Medulla oblongata (tissue), 1 donor: ENCODE data around the gene BCAR3.

Source experiments
- DNase-seq: peaks from one replicate; pipeline ENCODE4 v3.0.0-alpha.2; 2015; ENCODE audit errors: extremely low spot score

The BCAR3 gene

DNA sequence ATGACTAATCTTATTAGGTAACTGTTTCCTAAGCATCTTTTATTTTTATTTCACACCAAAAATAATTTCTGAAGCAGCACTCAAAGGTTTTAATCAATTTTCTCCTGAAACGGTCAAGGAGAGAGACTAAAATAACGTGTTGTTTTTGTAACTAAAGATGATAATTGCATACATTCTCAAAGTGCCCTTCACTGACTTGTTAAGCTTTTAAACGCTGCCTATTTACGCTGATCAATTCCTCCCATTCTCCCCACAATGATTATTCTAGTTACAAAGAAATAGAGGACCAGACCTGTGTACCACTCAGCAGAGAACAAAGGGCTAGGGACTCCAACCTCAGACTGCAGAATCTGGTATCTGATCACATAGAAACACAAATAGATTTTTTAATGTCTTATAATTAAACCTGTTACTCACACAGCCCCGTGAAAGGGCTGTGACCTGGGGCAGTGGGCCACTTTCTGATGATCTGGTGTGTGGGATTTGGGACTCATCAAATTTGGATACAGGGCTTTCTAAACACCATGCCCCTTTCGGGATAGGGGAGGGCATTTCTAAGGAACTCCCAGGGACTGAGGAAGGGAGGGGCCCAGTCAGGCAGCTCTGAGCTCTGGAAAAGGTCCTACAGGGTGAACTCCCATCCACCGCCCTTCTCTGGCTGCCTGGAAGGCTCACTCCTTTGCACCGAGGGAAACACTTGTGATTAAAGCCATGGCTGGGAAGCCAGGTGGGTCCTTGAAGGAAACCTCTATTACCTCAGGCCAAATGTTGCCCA, 65.2 kb downstream of the BCAR3 start:
- peak; percentile 48 for DNase-seq

DNA sequence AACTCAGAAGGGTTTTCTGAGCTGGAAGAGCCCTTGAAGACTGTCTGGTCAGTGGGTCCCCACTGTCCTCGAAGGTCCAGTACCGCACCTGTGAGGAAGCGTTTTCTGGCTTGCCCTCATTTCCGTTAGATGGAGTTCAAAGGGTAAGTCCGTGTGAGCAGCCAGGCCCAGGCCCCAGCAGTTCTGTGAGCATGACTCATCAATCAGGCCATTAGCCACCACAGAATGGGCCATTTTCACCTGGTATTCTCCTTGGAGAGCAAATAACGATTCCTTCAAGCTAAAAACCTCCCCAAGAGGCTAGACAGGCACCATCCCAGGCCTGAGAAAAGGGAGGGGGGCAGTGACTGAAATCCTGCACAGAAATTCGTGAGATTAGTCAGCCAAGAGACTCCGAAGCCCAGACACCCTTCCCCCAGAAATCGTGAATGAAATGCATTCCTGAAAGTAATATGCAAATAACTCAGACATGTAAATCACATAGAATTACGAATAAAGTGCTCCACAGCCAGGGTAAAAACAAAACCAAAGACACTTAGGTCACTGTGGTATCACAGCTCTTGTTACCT, 66.0 kb downstream of the BCAR3 start:
- no peak for DNase-seq

DNA sequence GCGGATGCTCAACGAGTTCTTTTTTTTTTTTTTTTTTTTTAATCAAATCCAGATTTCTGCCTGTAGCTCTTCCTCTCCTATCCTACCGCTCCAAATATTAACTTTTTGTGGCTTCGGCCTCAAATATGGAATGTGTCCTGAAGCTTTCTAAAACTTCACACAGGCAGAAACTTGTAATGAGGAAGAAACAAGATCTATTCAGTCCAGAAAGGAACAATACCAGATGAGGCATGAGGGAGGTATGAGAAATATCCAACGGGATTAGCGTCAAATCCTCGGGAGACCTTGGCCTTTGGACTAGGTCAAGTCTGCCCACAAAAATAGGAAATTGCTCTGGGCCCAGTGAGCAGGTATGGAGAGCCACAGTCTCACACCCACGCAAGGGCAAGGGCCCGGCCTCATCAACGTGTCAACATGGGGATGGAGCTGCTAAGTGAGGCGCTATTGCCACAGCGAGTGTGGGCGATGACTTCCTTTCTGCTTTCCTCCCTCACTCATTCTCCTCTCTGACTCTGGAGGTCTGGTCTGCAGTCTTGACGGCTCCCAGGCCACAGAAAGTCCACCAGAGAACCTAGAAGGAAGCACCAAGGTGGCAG, 66.6 kb downstream of the BCAR3 start:
- DNase-seq, result no peak

DNA sequence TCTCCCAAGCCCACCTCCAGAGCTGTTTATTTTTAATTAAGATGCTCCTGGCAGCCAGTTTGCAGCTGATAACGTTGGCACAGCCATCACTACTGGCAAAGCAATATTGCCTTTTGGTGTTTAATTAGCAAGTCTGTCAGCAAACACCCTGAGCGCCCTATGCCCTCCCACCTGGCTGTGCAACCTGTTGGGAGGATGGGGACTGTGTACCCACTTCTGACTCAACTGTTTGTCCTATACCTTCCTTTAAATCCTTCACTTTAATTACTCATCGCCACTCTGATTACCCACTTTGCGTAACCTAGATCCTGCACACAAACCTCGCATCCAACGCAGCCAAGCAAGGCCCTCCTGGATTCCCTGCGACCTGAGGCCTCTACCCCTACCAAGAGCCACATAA, 67.1 kb downstream of the BCAR3 start:
- DNase-seq, result no peak

DNA sequence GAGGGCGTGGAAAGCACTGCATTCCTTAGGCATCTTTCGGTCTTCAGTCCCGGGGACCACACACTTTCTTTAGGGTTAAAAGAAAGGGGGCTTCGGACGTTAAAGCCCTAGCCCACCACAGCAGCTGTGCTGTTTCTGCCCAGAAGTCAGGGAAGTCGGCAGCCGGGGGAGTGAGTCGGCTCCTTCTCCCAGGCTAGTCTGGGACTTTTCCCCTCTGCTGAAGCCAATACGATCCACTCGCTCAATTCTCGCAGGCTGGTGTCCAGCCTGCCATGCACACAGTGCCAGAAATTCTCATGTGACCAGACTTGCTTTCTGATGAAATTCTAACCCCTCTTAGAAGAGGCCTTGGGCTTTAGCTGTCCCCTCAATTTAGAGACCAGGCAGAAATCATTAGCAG, 67.7 kb downstream of the BCAR3 start:
- peak; percentile 74 for DNase-seq

DNA sequence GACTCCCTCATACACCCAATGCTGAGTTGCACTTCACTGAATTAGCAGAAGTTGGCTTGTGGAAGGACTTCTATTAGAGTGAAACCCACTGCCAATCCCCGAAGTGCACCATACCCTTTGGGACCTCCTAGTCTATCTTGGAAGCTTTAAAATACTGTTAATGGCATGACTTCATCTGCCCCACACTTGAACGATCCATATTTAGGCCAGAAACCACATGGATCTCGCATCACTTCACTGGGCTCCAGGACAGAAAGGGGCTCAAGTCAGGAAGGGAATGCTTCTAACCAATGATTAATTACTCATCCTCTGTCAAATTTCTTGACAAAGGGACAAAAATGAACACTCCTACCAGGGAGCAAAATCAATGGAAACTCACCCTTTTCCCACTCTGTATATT, 69.1 kb downstream of the BCAR3 start:
- DNase-seq, result no peak

DNA sequence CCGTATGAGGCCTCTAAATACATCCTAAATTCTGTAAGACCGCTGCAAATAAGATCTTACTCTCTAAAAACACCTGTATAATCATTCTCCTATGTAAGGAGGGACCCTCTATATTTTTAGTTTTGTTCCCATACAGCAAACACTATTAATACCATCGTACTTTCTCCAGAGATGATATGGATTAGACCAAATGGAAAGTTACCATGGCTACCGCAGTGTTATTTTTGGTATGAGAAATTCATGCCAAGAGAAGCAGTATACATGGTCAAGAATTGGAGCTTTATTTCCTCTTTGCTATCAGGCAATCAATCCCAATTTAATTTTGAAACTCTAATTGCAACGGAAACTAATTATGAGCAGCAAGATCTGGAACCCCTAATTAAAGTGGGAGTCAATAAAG, 70.0 kb downstream of the BCAR3 start:
- no peak for DNase-seq

DNA sequence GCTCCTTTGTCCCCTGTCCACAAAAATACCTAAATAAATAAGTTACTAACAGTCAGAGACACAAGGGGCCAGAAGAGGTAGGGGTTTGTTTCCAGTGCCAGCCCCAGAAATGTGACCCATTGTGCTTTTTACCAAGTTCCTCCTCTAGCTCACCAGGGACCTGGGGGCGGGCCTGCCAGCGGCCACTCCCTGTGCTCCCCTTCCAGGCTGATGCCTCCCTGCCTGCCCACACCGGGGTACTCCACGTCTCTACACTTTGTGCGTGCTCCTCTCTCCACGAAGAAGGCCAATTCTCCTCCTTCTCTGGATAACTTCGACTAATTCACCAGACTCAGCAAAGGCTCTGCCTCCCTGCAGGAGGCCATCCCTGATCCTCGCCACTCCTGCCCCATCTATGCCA, 72.1 kb downstream of the BCAR3 start:
- DNase-seq, result no peak

DNA sequence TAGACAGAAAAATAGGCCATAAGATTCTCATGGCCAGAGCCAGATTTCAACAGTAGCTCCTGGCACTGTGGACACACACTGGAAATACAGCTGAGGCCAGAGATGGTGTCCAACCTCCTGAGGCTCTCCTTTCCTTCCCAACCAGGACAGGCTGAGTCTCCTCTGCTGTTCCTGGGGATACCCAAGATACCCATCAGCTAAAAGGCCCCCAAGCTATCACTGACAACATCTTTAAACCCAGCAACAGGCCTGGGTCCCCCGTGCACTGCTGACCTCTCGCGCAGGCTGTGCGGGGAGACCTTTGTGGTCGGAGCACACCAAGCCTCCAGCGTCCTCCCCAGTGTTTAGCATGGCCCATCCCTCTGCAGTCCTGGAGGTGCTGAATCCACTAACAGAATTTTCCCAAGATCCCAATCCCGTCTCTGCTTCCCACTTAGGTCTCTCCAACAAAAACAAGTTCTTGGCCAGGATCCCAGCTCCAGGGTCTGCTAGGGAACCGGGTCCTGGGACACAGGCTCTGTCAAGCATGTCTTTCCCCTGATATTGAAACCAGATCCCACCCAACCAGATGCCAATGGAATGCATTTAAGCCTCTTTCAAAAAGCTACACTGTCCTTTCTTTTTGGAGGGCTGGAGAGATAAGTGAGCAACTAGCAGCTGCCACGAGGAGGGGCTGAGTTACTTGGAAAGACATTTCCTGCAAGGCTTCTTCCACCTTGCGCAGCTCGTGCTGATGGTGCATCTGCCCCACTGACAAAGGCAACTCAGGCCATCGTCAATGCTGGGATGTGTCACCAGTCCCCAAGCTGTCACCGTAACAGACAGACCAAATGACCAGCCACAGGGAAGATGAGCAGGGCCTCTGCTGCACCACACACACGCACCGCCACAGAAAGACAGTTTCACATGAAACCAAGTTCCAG, 73.2 kb downstream of the BCAR3 start:
- no peak for DNase-seq

DNA sequence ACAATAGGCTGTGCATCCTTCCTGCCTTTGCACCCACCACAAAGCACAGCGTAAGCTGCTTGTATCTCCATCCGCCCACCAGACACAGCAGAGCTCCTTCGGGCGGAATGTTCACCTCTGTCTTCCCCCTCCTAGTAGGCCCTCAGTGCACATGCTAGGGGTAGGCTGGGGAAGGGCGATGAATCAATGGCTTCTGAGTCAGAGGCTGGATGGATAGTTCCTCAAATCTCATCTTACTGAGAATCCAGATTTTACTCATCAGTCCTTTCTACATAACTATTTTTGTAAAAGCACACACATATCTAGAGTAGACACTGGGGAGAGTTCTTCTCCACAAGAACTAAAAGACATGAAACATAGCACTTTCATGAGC, 73.8 kb downstream of the BCAR3 start:
- no peak for DNase-seq

DNA sequence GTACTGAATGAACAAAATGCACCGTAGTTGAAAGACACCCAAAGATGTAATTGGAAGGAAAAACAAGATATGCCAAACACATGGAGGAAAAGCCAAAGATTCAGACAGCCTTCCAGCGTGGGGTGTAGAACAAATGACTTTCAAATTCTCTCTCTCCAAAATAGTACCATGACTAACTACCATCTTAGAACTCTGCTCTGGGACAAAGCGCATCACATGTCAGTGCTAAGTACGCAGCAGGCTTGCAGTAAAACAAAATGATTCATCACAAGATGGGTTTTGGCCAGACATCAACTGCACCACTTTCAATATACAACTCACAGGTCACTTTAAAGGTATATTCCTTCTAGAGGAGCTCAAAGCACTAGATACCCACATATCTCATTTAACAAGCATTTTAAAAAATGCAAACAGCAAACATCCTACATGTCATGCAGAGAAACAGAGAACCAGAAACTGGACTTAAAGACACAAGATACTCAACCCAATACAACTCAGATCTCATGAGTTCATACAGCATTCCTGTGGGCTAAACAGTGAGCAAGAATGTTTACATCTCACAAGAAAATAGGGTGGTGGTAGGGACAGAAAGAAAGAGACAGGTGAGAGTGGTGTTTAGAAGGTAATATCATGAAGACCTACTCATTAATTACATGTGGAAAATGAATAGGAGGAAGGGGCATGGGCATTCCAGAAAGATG, 75.7 kb downstream of the BCAR3 start:
- no peak for DNase-seq

DNA sequence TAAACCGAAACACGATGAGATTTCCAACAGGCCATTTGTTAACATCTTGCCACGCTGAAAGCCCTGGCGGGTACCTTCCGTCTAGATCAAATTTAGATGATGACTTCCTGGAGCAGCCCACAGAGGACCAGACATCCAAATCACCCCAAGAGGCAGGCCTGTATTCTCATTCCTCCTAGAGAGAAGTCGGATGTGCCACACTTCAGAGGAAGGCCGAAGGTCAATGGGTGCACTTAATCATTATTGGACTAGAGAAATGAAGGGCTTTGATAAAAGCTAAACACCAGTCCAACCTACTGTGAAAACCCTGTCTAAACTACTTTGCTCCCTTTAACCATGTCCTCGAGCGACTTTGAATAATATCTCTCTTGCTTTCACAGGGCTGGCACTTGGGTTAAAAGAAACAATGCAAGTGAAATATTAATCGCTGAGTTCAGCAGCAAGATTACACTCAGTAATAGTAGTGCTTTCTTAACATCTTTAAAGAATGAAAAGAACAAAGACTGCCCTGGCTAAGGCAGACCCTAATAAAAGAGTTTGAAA, 76.5 kb downstream of the BCAR3 start:
- no peak for DNase-seq

DNA sequence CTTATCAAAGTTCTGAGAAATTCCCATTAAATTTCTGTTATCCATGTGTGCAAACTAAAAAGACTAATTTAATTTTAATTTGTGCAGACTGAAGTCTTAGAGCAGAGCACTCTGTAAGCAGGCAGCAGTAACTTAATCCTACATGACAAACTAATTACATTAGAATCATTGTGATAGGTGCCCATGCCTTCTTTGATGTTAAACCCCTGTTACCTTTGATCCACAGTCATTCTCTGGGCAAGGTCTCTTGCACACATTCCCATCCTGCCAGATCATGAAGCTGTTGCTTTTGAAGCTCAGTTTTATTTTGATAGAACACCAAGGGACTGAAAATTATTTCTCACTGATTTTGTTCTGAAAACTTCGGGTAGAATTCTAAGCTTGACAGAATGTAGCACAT, 77.2 kb downstream of the BCAR3 start:
- no peak for DNase-seq

DNA sequence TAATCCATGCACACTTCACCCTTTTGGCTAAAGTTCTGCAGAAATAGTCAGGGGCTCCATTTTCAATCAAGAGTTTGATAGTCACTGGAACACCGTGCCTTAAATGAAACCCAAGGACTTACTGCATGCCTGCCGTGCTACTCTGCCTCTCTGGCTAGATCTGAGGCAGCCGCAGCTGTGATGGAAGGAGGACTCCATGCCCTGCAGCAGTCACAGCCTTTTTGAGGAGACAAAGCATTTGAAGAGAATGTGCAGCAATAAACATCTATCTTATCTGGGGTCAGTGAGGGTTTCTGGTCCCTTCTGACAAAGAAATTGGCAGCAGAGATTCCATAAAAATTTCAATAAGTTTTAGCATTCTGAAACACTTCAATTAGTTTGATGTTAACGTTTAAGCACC, 78.0 kb downstream of the BCAR3 start:
- DNase-seq, result no peak

DNA sequence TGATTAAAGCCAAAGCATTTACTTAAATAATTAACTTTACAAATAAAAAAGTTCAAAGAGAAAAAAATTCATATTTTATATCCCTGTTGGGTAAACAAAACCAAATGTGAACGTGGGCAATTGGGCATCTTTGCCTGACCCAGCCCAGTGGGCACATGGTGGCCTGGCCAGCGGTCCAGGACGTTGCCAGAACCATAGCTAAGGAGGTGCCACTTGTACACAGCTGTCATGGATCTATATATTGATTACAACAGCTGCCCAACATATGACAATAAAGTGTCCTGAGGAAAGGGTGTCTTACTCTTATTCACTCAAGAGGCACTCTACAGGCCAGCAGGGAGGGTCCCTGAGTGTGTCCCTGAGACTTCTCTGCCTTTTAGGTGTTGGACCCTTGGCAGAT, 78.5 kb downstream of the BCAR3 start:
- no peak for DNase-seq

DNA sequence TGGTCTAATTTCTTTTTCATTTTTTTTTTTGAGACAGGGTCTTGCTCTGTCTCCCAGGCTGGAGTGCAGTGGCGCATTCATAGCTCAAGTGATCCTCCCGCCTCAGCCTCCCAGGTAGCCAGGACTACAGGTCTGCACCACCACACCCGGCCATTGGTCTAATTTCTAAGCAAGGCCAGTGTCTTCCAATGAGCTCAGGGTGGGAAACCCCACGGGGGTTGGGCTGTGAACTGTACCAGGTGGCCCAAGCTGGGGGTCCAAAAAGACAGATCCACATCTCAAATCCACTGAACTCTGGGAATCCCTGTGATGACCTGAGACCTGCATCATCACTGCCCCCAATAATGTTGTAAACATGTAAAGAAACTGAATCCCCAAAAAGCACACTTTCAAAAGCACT, 79.5 kb downstream of the BCAR3 start:
- DNase-seq, result no peak

DNA sequence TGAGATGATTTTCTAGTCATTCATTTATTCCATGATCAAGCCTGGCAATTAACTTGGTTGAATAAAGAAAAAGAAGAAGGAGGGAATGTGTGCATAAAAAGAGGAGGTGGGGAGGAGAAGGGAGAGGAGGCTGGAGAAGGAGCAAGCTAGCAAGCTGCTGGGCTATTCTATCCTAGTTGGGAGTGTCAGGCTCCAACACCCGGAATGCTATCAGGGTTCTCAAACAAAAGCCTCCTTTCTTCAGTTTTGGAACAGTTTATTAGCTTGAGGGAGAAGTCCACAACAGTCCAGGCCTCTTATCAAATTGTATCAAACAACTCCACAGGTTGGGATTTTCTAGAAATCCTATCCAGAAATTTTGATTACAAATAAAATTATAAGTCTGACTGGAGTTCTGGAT, 80.0 kb downstream of the BCAR3 start:
- DNase-seq, result no peak

DNA sequence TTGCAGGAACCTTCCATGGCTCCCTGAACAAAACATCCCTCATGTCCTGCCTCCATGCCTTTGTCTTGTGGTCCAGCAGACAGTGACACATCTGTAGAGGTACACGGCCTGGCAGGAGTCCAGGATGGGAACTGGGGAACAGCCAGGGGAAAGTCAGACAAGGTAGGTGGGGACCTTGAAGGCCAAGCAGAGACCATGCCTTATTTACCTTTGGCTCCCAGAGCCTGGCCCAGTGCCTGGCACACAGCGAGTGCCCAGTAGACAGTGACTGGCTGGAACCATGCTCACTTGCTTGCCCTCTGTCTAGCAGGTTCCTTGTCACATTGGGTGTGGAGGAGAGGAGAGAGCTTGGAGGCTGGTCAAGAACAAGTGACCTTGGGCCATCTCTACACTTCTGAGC, 81.0 kb downstream of the BCAR3 start:
- no peak for DNase-seq

DNA sequence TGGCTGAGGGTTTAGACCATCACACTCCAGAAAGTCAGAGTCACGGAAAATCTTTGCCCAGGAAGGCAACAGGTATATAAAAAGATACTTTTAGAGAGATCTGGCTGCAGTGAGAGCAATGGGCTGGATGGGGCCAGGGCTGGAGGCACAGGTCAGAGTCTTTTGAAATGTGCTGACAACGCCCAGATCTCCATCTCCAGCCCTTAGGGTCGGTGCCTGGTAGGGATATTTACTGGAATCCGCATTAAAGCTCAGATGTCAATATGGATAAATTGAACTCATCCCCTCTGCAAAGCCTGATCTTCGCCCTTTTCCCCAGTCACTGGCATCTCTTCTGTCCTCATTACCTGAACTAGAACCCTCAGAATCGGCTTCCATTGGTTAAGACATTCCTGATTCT, 82.2 kb downstream of the BCAR3 start:
- no peak for DNase-seq

DNA sequence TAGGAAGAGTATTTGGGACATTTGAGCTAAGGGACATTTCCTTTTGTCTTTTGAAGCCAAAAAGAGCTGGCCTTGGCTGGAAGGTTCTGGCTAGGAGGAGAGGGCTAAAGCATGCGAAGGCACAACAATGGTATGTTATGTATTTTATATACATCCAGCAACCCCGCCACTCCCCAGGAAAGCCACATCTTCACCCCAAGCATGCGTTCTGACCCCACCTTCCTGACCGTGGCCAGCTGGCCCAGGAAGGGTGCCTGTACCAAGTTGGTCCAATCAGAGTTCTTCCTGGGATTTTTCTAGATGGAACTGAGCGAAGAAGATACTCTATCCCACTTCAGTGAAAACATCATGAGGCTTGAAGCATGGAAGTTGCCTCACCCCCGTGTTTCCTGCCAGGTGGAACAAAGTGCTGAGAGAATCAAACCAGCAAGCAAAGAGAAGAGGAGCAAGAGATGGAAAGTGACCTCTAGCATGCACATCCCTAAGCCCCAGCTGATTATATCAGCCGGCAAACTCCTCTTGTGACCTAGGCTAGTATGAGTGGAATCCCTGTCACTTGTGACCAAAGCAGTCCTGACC, 82.7 kb downstream of the BCAR3 start:
- no peak for DNase-seq

DNA sequence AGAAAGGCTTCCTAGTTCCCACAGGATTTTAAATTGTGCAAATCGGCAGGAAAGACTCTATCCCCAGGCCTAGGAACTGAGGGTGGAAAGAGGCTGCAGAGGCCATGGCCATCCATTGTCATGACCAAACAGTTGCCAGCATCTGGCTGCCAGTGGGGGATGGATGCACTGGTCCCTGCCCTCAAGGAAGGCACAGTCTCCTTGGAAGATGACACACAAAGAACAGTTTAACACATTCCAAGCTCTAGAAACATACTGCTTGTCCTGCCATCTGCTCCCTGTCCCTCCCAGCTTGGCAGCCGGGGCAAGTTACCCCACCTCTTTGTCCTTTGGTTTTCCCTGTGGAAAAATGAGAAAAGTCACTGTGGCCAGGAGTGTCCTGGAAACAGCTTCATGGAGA, 83.2 kb downstream of the BCAR3 start:
- DNase-seq, result no peak
